ENCODE data around the gene MCM8. TPM values are rescaled to one million over a fixed set of nuclear protein-coding genes. Genes with fewer than 3 reads are reported as not detected.

The MCM8 gene
- polyA plus RNA-seq, 3 donors: 12.8 to 18.8 (median 17.3) TPM

DNA sequence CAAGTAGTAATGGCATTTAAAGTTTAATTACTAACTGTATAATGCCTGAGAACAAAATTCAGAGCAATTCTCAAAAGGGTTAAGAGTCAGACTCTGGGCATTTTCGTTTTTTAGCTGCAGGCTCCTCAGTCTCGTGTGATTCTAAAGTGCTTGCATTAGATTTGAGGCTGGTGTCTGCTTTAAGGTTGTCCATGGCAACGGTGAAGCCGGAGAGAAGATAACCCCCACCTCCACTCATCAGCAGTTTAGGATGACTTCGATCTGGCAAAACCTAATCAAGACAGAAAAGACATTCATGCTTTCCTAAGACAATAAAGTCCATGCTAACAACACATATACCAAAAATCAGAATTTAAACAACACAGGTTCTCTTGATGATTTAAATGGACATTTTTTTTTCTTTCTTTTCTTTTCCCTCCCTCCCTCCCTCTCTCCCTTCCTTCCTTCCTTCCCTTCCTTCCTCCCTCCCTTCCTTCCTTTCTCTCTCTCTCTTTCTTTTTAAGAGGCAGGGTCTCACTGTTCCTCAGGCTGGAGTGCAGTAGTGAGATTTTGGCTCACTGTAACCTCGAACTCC lies 11.9 kb upstream of the MCM8 start:
- DNase-seq: no peak

DNA sequence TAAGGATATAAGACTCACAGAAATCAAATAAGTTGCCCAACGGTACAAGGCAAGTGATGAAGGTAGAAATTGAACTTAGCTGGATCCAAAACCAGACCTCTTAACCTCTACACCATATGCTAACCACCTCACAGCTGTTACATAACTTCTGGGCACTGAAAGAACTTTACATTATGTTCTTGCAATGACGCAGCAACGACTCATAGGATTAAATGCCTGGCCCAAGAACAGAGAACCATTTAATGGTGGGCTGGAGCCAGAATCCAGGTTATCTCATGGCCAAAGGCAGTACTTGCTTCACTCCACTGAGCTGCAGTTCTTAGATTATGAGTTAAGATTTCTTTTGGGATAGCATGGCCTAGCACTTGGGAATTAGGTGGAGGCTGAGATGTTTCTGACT lies 4.5 kb upstream of the MCM8 start:
- DNase-seq: no peak

DNA sequence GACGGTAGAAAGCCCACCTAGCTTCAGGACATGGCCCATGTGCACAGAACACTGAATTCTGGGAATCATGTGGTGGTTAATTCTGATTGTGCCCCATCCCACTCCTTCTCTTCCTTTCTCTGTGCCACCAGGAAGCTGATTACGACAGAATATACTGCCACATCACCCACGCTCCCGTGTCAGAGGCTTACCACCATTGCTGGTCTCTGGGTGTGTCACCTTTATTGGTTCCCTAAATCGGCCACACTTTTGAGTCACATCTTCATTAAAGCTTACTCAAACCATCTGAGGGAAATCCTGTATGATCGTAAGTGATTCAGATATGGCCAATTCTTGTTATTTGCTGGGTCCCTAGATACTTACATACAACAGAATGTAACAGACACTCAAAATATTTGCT lies 3.2 kb upstream of the MCM8 start:
- DNase-seq: no peak

DNA sequence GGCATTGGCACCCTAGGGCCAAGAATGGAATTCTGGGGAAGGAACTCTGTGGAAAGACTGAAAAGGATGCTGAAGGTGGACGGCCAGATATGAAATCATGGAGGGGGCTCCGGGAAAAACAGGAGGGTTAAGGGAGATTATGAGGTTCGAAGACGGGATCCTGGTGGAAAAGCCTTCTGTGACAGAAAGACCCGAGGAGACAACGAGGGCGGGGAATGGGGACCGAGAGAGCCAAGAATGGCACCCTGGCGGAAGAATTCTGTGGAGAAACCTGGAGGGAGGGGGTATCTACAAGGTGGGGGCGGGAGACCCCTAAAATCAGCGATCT lies 545 bp upstream of the MCM8 start:
- DNase-seq: no peak

DNA sequence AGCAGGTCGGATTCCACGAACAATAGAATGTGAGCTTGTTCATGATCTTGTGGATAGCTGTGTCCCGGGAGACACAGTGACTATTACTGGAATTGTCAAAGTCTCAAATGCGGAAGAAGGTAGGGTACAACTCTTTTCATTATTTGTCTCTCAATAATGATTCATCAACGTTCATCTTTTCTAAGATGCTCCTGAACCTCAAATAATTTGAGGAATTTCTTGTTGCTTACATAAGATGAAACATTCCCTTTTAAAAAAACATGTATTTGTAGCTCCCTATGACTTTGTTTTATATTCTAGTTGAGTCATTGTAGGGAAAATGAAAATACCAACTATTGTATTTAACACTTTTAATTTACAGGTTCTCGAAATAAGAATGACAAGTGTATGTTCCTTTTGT lies 17.0 kb downstream of the MCM8 start:
- no peak for DNase-seq

DNA sequence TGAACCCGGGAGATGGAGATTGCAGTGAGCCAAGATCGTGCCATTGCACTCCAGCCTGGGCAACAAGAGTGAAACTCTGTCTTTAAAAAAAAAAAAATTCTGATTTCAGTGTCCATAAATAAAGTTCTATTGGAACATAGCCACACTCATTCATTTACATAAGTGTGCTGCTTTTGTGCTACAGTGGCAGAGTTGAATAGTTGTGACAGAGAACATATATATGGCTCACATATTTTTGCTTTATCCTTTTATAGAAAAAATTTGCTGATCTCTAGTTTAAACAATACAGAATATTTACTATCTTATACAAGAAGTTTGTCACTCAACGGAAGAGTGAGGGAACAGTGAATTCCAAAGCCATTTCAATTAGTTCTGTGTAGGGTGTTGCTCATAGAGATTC lies 18.0 kb downstream of the MCM8 start:
- DNase-seq: no peak

DNA sequence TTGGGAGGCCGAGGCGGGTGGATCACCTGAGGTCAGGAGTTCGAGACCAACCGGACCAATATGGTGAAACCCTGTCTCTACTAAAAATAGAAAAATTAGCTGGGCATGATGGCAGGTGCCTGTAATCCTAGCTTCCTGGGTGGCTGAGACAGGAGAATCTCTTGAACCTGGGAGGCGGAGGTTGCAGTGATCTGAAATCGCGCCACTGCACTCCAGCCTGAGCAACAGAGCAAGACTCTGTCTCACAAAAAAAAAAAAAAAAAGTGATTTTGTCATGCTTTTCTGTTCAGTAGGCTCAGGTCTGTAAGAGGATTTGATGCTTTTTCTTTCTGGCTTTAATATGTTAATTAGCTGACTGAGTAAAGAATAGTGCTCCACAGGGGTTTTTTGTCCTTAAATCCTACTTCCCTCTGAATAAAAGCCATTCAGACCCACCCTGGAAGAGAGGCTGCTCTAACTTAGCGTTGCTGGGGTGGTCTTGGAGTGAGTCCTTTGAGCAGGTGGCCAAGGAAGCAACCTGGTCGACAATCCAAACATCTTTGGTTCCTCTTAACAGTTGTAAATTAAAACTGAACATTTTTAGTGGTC lies 19.0 kb downstream of the MCM8 start:
- no peak for DNase-seq

DNA sequence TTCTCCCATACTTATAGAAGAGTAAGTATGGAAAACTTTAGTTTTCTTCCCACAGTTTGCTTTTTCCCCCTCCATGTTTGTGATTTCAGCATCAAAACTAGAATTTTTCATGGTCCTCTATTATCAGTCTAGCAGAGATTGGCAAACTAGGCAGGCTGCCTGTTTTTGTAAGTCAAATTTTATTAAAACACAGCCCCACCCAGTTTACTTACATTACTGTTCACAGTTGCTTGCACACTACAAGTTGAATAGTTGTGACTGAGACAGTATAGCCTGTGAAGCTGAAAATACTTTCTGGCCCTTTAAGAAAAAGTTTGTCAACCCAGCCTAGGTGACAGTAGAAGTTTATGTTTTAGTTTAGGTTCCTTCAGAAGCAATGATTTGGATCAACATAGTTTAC lies 19.5 kb downstream of the MCM8 start:
- DNase-seq: no peak

DNA sequence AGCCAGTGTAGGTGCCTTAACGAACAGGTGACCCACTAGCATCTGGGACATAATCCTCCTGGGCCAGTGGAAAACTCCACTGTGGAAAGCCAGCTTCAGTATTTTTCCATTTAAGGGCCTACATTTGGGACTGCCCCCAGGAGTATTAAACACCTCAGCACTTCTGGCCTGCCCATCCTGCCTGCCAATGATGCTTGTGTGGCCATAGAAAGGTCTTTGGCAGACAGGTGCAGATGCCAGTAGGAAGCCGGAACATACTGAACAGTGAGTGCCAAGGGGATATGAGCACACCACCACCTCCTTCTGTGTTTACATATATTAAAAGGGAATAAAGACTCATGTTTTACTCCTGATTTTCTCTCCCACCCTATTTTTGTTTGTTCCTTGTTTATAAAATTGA lies 19.9 kb downstream of the MCM8 start:
- DNase-seq: no peak

DNA sequence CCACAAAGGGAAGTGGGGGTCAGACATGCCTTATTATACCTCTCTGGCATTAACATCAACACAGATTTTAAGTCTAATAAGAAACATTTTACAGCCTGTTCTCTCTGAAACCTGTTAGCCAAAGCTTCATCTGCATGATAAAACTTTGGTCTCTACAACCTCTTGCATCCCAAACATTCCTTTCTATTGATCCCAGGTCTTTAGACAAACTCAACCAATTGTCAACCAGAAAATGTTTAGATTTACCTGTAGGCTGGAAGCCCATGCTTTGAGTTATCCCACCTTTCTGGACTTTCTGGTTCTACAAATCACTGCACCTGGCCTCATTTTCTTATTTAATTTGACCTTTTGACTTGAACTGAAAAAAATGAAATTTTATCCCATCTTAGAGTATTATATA lies 20.8 kb downstream of the MCM8 start:
- DNase-seq: no peak

DNA sequence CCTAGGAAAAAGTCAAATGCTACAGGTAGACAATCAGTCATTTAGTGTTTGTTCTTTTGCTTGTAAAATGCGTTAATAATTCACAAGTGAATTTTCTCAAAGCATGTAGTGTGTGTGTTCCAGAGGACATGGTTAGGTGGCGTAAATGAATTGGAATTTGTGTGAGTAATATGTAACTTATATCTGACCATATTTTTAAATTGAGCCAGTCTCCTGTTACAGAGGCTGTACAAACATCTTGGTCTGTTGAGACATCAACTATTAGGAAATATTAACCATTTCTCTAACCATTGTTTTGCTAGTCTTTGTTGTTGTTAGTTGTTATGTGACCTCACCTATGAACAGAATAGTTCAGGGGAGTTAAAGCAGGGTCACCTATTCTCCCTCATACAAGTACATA lies 22.7 kb downstream of the MCM8 start:
- no peak for DNase-seq

DNA sequence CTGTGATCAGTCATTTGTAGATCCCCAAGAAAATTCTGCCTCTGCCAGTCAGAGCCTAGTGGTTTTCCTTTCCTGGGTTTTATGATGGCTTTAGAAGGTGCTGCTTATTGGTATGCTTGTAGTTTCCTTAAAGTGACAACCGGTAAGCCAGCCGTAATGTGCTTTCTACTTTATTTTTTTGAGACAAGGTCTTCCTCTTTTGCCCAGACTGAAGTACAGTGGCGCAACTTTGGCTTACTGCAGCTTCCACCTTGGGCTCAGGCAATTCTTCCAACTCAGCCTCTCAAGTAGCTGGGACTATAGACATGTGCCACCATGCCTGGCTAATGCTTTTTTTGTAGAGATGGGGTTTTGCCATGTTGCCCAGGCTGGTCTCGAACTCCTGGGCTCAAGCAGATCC lies 23.5 kb downstream of the MCM8 start:
- DNase-seq: no peak

DNA sequence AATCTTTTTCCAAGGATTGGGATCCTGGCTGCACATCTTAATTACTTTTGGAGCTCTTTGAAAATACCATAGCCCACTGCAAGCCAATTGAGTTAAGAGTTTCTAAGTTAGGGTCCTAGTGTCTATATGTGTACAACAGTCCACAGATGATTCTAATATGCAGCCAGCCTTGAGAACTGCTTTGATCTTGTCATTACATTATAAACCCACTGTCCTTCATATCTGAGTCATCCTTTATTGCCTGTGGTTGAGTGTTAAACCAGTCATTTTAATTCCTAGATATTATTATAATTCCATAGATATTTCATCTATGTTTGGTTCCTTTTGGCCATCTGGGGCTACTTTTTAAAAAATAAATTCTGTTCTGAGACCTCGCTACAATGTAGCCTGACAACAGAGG lies 24.1 kb downstream of the MCM8 start:
- no peak for DNase-seq

DNA sequence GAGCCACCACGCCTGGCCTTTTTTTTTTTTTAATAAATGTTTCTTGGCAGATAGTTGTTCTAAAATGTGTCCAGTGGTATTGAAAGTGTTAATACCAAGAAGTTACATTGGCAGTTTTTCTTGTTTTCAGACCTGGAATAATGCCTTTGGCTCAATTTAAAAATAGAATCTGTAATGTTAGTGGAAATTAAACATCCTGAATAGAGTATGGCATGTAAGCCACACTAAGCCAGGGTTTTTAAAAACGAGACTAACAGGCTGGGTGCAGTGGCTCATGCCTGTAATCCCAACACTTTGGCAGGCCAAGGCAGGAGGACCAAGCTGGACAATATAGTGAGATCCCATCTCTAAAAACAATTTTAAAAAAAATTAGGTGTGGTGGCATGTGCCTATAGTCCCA lies 25.3 kb downstream of the MCM8 start:
- DNase-seq: no peak

DNA sequence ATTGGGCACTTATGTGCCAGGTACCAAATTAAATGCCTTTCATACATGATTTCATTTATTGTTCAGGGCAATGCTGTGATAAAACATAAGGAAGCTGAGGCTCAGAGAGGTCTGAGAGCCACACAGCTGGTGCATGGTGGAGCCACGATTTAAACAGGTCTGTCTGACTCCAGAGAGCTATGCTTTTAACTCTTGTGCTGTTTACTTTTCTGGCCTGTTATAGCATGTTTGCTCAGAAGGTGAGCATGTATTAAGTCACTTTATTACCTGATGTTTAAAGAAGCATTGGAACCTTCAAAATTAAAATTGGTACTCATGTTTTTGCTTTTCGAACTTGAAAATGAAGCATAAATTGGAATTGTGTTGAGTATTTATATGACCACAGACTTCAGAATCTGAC lies 26.8 kb downstream of the MCM8 start:
- no peak for DNase-seq

DNA sequence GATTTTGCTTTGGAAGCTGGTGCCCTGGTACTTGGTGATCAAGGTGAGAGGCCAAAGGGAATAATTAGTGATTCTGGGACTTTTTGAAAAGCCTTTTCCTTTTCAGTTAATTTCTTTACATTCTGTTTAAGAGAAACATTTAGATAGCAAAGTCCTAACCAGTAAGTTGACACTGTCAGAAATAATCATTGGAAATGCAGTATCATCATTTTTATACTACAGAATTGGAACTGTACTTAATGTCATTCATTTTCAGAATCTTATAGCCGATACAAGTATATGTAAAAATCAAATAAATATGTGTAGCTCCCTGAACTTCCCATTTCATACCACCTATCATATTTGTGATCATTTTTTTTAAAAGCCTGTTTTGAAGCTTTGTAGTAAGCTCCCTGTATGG lies 27.5 kb downstream of the MCM8 start:
- no peak for DNase-seq

DNA sequence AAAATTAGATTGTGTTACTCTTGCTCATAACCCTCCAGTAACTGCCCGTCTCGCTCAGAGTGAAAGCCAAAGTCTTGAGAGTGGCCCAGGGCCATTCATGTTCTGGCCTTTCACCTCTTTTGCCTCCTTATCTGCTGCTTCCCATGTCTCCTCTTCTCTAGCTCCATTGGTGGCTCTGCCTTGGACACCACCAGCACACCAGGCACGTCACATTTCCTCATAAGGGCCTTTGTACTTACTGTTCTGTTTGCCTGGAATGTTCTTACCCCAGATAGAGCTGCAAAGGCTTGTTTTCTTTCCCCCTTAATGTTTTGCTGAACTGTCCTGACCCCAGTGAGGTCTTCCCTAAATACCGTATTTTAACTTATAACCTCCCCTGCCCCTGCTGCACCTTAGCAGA lies 29.3 kb downstream of the MCM8 start:
- DNase-seq: no peak

DNA sequence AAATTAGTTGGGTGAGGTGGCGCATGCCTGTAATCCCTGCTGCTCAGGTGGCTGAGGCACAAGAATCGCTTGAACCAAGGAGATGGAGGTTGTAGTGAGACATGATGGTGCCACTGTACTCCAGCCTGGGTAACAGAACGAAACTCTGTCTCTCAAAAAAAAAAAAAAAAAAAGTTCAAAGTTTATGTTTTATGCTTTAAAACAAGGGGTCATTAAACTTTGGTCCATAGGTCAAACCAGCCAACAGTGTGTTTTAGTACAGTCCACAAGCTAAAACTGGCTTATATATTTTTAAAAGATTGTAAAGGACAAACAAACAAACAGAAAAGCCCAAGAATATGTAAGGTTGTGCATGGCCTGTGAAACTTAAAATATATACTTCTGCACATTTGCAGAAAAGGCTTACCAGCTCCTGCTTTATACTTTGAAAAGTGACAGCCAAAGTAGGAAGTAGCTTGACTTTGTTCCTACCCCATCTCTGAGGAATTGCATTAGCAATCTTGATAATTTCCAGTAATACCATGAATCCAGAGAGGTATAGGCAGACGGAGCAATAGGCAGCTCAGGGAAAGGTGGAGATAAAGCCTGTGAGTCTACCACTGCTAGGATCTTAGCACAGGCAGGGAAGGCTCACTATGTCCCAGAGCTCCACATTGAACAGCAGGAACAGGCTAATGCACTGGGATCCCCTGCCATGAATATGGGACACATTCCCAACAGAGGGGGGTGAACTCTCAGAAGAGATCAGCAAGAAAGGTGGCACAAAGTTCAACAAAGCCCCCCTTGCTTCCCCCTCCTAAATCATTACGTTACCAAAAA lies 30.5 kb downstream of the MCM8 start:
- no peak for DNase-seq

DNA sequence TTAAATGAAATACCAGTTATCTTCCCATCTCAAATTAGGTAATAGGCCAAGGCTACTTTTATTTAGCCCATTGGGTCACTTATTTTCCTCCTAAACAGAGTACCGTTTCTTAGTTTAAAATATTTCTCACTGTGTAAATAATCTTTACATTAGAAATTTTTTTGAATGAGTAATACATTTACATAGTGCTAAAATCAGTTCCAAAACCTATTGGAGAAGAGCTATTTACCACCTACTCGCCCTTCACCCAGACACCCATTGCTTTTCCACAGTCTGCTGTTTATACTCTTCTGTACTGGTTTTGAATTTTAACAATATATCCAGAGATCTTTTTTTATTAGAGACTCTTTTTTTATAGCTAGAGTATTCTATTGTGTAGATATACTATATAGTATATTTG lies 36.9 kb downstream of the MCM8 start:
- DNase-seq: no peak

DNA sequence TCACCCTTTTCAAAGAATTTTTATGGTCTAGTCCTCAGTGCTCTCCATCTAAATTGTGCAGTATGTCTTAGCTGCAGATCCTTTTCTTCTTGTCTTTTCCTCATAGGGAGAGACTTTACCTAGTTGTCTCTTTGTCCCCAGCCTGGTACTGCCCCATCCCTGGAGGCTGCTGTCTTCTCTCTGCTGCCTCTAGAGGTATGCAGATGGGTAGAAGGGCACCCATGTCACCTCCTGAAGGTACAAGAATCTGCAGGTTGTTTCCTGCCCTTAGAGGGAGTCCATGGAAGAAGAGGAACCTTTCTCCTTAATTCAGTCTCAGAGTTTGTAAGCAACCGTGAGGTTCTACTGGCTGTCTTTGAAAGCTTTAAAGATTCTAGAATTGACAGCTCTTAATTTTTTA lies 39.1 kb downstream of the MCM8 start:
- DNase-seq: no peak

DNA sequence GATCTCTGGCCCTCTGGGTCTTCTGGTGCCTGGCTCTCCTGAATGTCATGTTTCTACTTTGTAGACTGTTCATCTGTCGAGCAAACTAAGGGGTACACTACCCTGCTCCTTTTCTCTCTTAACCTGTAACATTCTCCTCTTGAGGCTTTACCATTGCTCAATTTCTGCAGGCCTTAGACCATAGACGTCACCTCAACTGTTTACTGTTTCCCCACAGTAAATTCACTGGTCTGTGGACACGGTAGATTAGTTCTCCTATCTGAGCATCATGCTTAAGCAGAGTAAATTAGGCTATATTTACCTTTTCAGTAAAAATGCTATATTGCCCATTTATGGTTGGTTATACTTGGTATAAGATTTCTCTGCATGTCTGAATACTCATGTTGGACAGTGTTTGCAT lies 40.5 kb downstream of the MCM8 start:
- no peak for DNase-seq

DNA sequence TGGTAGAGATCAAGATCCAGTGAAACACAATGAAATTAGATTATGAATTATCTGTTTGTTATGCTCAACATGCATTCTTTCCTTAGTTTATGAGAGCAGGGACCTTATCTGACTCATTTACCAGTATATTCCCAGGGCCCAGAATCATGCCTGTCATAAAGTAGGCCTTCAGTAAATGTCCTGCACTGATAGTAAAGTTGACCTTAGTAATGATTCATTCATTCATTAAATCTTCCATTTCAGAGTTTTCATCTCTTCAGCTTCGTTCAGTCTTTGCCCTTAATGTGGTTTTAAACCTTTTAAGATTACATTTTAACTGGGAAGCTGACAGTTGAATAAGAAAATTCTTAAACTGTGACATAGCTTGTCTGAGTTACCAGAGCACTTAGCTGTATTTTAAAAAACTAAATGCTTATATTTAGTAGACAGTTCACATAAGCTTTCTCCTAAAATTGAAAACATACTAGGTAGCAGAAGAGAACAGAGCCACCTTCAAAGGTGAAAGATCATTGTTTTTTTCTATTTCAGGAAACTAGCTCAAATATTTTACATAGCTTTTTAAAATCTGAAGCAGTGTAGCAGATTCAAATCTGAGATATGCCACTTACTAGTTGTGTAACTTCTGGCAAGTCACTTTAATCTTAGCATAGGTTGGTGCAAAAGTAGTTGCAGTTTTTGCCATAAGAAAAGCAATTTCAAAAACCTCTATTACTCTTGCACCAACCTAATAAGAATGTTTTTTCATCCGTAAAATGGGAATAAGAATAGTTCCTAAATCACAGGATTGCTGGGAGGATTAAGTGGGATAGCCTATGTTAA lies 41.4 kb downstream of the MCM8 start:
- DNase-seq: no peak

DNA sequence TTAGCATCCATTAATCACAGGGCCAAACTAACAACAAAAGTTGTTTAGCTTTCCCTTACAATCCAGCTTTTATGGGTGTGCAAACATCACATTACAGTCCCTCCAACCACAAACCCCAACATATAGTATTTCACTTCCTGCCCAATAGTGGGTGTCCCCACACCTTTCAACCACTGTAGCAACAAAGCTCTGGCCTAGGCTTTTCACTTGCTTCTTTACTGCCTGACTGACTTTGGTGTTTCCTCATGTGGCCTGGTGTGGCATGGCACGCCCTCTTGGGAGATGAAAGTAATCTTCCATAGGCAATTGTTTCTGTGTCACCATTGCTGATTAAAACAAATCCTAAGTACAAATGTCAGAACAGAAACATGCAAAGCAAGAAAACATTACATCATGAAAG lies 46.3 kb downstream of the MCM8 start:
- DNase-seq: no peak

Data from renal pelvis (tissue), 4 donors.